HG03521 (cell line): ENCODE data around the gene CR1.
"Not testable (repeated sequence)": the region's sequence is repeated elsewhere in the genome, so short reads cannot be mapped to it uniquely, and the experiment has no call there.

Experiments used
- ATAC-seq: cut with Tn5 transposase; IDR thresholded peaks from one replicate; pipeline ENCODE4 v1.9.1; 2021; ENCODE audit warnings: mild to moderate bottlenecking, moderate library complexity; ENCODE audit not compliant: unreplicated experiment

CR1 gene

DNA sequence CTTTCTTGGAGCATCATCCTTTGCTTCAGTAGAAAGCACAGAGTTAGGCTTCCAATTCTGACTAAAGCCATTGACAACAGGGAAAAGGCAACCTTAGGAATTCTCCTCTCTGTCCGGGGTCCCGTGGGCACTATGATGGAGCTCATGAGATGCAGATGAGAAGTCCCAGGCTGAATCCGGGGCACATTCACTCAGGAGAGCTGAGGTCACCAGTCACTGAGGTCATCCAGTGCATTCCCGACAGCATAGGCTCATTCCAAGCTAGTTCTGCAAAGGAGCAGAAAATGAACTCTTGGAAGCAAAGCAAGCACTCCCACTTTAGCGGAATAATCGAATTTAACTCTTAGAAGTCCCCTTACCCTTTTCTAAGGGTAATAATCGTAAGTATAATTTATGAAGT is 6.8 kb downstream of the CR1 start:
- ATAC-seq: no peak

DNA sequence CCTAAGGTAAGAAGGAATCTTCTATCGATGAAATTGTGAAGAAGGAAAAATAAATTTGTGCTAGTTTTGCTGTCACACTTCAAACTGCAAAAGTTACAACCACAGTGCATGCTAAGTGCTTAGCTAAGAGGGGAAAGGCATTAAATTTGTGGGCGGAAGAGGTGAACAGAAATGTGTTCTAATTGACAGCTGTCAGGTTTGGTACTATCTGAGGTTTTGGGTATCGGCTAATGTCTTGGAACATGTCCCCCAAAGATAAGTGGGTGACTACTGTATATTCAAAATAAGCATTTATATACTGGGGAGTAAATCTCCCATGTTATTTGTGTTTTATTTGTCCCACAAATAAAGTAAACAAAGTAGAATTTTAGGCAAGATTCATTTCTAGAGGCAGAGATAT is 8.0 kb downstream of the CR1 start:
- no peak for ATAC-seq

DNA sequence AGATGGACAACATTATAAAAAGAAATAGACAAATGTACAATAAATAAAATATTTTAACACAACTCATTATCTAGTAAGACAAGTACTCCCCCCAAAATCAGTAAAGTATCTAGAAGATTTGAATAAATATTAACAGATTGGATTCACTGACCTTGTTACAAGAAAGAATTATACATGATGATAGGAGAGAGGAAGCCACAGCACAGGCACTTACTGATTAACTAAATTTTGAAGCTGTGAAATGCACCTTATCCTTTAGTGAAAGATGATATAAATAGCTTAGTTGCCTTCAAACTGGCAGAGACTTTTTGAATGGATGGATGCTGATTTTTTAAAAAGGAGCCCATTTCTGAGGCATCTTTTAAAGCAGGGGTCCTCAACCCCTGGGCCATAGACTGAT is 8.5 kb downstream of the CR1 start:
- no peak for ATAC-seq

DNA sequence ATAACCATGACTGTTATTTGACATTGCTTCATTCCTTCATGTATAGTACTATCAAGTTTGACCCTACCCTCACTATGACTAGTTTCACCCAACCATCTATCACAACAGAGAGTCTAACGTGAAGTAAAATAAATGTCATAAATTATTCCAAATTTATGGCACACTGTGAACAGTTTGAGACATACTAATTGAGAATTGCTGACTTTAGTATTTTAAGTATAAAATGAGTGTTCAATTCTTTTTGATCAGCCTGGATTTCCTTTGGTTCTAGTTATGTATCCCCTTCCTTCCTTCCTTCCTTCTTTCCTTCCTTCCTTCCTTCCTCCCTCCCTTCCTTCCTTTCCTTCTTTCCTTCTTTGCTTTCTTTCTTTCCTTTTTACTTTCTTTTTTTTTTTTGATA is 14.5 kb downstream of the CR1 start:
- ATAC-seq: no peak

DNA sequence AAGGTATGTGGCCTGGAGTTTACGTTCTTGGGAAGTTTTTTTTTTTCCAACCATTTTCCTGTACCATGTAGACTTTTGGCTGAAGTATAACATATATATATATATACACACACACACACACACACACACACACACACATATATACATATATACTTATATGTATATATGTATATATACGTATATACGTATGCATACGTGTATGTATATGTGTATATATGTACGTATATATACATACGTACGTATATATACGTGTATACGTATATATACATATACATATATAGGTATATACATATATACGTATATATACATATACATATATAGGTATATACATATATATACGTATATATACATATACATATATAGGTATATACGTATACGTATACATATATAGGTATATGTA is 18.9 kb downstream of the CR1 start:
- ATAC-seq: no peak

- no peak for ATAC-seq
Observed at GRCh38 chr1:207516729-207517128, 20.8 kb downstream of the CR1 start.

DNA sequence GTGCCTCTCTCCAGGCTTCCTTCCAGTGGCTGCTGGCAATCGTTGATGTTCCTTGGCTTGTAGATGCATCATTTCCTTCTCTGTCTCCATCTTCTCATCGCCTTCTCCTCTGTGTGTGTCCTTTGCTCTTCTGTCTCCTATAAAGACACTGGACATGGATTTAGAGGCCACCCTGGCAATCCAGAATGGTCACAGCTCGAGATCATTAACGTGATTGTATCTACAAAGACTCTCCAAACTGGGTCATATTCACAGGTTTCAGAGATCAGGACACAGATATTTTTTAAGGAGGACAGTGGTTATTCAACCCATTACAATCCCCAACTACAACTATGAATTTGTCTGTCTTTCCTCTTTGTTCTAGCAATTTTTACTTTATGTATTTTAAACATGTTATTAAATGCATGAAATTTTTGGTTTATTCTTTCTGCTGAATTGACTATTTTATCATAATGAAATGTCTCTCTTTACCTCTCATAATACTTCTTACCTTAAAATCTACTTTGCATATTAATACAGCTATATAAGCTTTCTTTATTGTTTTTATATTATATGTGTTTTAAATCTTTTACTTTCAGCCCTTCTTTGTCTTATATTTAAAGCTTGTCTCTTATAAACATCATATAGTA is 22.8 kb downstream of the CR1 start:
- no peak for ATAC-seq

DNA sequence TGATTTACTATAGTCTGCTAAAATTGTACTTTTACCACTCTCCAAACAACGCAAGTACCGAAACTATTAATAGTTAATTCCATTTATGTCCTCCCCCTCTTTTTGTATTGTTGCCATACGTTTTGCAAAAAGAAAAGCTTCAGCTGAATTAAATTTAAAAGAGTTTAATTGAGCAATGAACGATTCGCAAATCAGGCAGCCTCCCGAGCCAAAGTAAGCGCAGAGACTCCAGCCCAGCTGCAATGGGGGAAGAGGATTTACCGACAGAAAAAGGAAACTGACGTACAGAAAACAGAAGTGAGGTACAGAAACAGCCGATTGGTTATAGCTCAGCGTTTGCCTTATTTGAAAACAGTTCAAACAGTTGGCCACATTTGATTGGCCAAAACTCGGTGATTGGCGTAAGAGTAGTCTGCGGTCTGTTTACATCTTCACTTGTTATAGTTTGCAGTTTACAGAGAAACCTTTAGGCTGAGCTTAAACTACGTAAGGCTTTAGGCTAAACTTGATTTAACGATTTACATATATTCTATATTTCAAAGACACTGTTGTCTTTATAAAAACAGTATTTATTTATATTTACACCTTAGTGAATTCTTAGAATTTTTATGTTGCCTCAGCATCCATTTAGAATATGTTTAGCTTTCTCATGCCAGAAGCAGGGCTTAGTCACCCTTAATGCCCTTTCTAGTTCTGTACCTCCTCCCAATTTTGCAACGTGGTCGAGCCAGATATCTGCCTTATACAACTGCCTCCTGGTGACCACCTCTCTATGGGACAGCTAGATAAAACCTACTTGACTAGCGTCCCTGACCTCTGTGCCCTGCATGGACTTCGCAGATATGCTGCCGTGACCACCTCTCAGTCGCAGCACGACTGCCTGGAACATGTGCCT is 23.8 kb downstream of the CR1 start:
- ATAC-seq: no peak

DNA sequence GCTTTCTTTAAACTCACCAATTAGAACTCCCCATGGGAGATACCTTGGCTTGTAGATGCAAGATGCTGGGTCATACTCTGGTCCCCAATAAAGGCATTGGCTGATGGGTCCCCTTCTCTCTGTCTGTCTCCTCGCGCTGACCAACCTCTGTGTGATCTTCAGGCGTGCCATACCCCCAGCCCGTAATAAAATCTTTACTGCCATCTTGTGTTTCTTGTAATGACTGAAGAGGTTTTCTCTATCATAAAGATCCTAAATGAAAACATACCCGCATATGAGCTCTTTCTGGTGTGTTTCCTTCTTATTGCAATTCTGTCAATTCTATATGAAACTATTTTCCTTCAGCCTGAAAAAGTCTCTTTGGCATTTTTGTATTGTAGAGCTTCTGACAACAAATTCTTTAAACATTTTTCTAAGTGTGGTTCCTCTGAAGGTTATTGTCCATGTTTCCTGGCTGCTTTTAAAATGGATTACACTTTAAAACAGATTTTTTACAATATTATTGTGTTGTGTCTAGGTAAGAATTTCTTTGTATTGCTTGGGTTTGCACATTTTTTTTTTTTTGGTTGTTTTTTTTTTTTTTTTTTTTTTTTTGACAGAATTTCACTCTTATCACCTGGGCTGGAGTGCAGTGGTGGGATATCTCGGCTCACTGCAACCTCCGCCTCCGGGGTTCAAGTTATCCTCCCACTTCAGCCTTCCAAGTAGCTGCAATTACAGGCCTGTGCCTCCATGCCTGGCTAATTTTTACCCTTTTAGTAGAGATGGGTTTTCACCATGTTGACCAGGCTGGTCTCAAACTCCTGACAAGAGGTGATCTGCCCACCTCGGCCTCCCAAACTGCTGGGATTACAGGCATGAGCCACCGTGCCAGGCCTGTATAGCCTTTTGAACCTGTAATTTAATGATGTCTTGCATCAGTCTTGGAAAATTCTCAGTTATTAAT is 24.7 kb downstream of the CR1 start:
- ATAC-seq: not testable (repeated sequence)

DNA sequence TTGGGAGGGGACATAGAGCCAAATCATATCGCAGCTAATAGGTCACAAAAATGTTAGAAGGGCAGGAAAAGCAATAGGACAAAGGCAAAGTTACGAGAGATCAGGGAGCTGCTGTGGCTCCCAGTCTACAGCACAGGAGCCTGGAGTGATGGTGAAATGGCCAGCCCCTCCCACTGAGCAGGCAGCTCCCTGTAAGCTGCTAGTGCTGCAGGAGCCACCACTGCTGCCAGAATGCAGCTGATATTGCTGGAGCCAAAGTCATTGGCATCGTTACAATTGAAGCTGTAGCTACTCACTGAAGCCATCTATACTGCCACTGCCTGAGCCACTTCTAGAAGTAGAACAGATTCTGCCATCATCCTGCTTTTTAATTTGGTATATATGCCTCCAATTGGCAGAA is 29.3 kb downstream of the CR1 start:
- not testable (repeated sequence) for ATAC-seq

DNA sequence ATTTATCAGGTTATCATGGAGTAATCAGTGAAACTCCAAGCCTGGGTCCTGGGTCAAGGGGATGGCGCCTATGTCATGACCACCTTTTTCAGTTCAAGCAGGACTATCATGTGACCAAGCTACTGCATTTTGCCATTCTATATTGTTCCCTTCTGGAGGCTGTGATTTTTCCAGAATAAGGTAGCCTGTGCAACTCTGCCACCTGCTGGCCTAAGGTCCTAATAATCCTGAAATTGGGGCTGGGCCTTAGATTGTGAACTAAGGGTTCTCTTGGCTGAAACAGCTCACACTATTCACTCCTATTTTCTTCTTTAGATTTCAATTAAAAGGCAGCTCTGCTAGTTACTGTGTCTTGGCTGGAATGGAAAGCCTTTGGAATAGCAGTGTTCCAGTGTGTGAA is 32.4 kb downstream of the CR1 start:
- ATAC-seq: not testable (repeated sequence)

DNA sequence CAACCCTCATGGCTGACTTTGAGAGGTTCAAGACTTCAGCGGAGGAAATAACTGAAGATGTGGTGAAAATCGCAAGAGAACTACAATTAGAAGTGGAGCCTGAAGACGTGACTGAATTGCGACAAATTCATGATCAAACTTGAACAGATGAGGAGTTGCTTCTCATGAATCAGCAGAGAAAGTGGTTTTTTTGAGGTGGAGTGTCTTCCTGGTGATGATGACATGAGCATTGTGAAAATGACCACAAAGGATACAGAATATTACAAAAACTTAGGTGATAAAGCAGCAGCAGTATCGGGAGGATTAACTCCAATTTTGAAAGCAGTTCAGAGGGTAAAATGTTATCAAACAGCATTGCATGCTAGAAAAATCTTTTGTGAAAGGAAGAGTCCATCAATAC is 40.3 kb downstream of the CR1 start:
- not testable (repeated sequence) for ATAC-seq

GRCh38 chr1:207546677-207547357 is 50.9 kb downstream of the CR1 start:
- ATAC-seq: not testable (repeated sequence)

DNA sequence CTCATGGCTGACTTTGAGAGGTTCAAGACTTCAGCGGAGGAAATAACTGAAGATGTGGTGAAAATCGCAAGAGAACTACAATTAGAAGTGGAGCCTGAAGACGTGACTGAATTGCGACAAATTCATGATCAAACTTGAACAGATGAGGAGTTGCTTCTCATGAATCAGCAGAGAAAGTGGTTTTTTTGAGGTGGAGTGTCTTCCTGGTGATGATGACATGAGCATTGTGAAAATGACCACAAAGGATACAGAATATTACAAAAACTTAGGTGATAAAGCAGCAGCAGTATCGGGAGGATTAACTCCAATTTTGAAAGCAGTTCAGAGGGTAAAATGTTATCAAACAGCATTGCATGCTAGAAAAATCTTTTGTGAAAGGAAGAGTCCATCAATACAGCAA is 58.9 kb downstream of the CR1 start:
- ATAC-seq: not testable (repeated sequence)

DNA sequence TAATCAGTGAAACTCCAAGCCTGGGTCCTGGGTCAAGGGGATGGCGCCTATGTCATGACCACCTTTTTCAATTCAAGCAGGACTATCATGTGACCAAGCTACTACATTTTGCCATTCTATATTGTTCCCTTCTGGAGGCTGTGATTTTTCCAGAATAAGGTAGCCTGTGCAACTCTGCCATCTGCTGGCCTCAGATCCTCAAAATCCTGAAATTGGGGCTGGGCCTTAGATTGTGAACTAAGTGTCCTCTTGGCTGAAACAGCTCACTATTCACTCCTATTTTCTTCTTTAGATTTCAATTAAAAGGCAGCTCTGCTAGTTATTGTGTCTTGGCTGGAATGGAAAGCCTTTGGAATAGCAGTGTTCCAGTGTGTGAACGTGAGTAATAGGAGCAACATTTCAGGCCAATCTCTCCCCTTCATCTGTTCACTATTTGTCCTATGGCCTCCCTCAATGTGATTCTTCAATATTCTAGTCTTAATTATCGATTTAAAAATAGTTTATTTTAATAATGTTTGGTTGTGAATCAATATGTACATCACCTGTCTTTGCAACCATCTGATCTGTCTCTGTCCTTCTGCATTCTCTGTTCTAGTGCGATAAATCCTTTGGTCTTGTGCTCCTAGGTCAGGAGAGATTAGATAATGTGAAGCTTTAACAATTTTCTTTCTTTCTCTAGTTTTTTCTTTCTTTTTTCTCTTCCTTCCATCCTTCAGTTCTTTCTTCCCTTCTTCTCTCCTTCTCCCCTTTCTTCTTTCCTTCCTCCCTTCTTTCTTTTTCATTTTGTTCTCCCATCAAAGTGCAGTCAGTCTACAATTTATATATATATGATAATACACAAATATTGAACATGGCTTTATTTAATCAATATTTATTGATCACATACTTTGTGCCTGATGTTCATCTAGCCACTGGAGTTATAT is 69.8 kb downstream of the CR1 start:
- ATAC-seq: no peak

DNA sequence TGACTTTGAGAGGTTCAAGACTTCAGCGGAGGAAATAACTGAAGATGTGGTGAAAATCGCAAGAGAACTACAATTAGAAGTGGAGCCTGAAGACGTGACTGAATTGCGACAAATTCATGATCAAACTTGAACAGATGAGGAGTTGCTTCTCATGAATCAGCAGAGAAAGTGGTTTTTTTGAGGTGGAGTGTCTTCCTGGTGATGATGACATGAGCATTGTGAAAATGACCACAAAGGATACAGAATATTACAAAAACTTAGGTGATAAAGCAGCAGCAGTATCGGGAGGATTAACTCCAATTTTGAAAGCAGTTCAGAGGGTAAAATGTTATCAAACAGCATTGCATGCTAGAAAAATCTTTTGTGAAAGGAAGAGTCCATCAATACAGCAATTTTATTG is 76.0 kb downstream of the CR1 start:
- ATAC-seq: not testable (repeated sequence)

- not testable (repeated sequence) for ATAC-seq
Observed at GRCh38 chr1:207573074-207573473, 77.1 kb downstream of the CR1 start.

- ATAC-seq: not testable (repeated sequence)
Observed at GRCh38 chr1:207575381-207575780, 79.4 kb downstream of the CR1 start.

DNA sequence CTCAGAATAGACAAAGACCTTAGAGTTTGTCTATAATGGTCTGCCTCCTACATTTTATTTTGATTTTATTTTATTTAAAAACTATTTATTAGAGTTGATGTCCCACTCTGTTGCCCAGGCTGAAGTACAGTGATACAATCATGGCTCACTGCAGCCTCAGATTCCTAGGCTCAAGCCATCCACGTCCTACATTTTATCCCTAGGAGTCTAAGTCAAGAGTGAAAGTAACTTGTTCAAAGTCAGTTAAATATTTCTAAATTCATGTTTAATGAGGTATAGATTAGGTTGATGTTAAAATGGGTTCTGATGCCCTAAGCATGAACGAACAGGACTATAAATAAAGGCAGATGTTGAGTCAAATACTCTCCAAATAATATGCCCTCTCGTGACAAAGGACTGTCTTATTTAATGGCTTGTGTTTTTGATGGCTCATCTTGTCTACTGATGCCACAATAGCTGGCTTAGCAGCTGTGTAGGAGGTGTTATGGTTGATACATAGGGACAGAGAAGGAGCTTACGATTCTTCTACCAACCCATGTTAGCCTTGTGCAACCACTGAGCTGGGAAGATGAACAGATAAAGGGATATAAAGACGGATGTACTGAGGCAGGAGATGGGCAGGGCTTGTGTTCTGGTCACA is 83.0 kb downstream of the CR1 start:
- ATAC-seq: peak; percentile 11
